ENCODE data around the gene BOLA3.

The BOLA3 gene

GRCh38 chr2:74111380-74111779 is 36.3 kb downstream of the BOLA3 start:
- Histone ChIP-seq H3K4me1 (ENCODE audit: control insufficient read depth, insufficient read depth, low read length) (no peaks in the 10 kb centered on the region), H3K36me3 (ENCODE audit: control insufficient read depth in 2 of 2, insufficient read depth in 1 of 2, low read length in 2 of 2) (no peaks in the 10 kb centered on the region), H3K9me3 (ENCODE audit: control insufficient read depth, insufficient read depth, low read depth, low read length) (no peaks in the 10 kb centered on the region), H3K27ac (ENCODE audit: extremely low read depth, low read depth, low read length) (no peak overlapping the region), H3K4me3 (ENCODE audit: low read depth, low read length) (no peak overlapping the region)
- TF ChIP-seq ZNF292 (tag by site-specific recombination; IDR thresholded peaks at IDR 0.05; ENCODE audit: borderline replicate concordance, low read depth) (no peak), ZNF791 (tag by site-specific recombination; IDR thresholded peaks at IDR 0.05) (no peak), SCRT1 (tag by site-specific recombination; IDR thresholded peaks at IDR 0.05; ENCODE audit: borderline replicate concordance) (no peak), GLI4 (tag by site-specific recombination; IDR thresholded peaks at IDR 0.05) (no peak)
- TF ChIP-seq, protein P1, sequence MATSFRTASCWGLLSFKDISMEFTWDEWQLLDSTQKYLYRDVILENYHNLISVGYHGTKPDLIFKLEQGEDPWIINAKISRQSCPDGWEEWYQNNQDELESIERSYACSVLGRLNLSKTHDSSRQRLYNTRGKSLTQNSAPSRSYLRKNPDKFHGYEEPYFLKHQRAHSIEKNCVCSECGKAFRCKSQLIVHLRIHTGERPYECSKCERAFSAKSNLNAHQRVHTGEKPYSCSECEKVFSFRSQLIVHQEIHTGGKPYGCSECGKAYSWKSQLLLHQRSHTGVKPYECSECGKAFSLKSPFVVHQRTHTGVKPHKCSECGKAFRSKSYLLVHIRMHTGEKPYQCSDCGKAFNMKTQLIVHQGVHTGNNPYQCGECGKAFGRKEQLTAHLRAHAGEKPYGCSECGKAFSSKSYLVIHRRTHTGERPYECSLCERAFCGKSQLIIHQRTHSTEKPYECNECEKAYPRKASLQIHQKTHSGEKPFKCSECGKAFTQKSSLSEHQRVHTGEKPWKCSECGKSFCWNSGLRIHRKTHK (tag by site-specific recombination; IDR thresholded peaks at IDR 0.05), result no peak
- ChIA-PET CTCF (interaction anchor here (0.6 to 1.6 kb wide), 2 partner anchors 9 to 32 kb away, joined by 3 to 5 read pairs; no protein-coding TSS in a partner anchor), POLR2A (interaction anchor here (1.1 kb wide), 1 partner anchor 9 kb away, joined by 3 read pairs; no protein-coding TSS in a partner anchor)

- no peak overlapping the region for H3K4me3 ChIP-seq (ENCODE audit: low read depth, low read length)
- no peaks in the 10 kb centered on the region for H3K36me3 ChIP-seq (ENCODE audit: control insufficient read depth in 2 of 2, insufficient read depth in 1 of 2, low read length in 2 of 2)
- H3K4me1 ChIP-seq (ENCODE audit: control insufficient read depth, insufficient read depth, low read length), result no peaks in the 10 kb centered on the region
- no peak overlapping the region for H3K27ac ChIP-seq (ENCODE audit: extremely low read depth, low read depth, low read length)
- no peaks in the 10 kb centered on the region for H3K9me3 ChIP-seq (ENCODE audit: control insufficient read depth, insufficient read depth, low read depth, low read length)
- CTCF ChIA-PET, result interaction anchor here (0.8 to 1.6 kb wide), 2 partner anchors 10 to 203 kb away, joined by 3 to 5 read pairs; no protein-coding TSS in a partner anchor
- no peak for TF ChIP-seq EGR2 (tag by site-specific recombination; IDR thresholded peaks at IDR 0.05; ENCODE audit: low read depth)
- no peak for TF ChIP-seq ZNF830 (tag by site-specific recombination; IDR thresholded peaks at IDR 0.05; ENCODE audit: low read depth)
- TF ChIP-seq ZNF610 (tag by site-specific recombination; IDR thresholded peaks at IDR 0.05; ENCODE audit: borderline replicate concordance), result no peak
- POLR2A ChIA-PET, result interaction anchor here (1.1 kb wide), 1 partner anchor 10 kb away, joined by 3 read pairs; no protein-coding TSS in a partner anchor
Observed at GRCh38 chr2:74110537-74110936, 37.2 kb downstream of the BOLA3 start.

- POLR2A ChIA-PET, result no interaction called here
- Histone ChIP-seq H3K27ac (ENCODE audit: extremely low read depth, low read depth, low read length) (no peak overlapping the region), H3K36me3 (ENCODE audit: control insufficient read depth in 2 of 2, insufficient read depth in 1 of 2, low read length in 2 of 2) (no peaks in the 10 kb centered on the region), H3K9me3 (ENCODE audit: control insufficient read depth, insufficient read depth, low read depth, low read length) (no peaks in the 10 kb centered on the region), H3K4me1 (ENCODE audit: control insufficient read depth, insufficient read depth, low read length) (no peaks in the 10 kb centered on the region), H3K4me3 (ENCODE audit: low read depth, low read length) (no peak overlapping the region)
- CTCF ChIA-PET, result interaction anchor here (1.6 kb wide), 1 partner anchor 11 kb away, joined by 5 read pairs; no protein-coding TSS in a partner anchor
- TF ChIP-seq ZBTB1 (tag by site-specific recombination; IDR thresholded peaks at IDR 0.05) (no peak), ZNF777 (tag by site-specific recombination; IDR thresholded peaks at IDR 0.05; ENCODE audit: borderline replicate concordance) (no peak), ZBTB21 (tag by site-specific recombination; IDR thresholded peaks at IDR 0.05) (no peak), ZBTB8A (tag by site-specific recombination; IDR thresholded peaks at IDR 0.05) (no peak), ZNF366 (tag by site-specific recombination; conservative IDR thresholded peaks at IDR 0.05) (no peak), BCL11A (tag by site-specific recombination; IDR thresholded peaks at IDR 0.05; ENCODE audit: low read depth) (no peak), ZNF292 (tag by site-specific recombination; IDR thresholded peaks at IDR 0.05; ENCODE audit: borderline replicate concordance, low read depth) (no peak), ZNF555 (tag by site-specific recombination; conservative IDR thresholded peaks at IDR 0.05) (no peak), KLF8 (tag by site-specific recombination; IDR thresholded peaks at IDR 0.05) (no peak), BCL11B (tag by site-specific recombination; IDR thresholded peaks at IDR 0.05; ENCODE audit: low read depth) (no peak), GLIS1 (tag by site-specific recombination; IDR thresholded peaks at IDR 0.05) (no peak)
- TF ChIP-seq, protein P2, sequence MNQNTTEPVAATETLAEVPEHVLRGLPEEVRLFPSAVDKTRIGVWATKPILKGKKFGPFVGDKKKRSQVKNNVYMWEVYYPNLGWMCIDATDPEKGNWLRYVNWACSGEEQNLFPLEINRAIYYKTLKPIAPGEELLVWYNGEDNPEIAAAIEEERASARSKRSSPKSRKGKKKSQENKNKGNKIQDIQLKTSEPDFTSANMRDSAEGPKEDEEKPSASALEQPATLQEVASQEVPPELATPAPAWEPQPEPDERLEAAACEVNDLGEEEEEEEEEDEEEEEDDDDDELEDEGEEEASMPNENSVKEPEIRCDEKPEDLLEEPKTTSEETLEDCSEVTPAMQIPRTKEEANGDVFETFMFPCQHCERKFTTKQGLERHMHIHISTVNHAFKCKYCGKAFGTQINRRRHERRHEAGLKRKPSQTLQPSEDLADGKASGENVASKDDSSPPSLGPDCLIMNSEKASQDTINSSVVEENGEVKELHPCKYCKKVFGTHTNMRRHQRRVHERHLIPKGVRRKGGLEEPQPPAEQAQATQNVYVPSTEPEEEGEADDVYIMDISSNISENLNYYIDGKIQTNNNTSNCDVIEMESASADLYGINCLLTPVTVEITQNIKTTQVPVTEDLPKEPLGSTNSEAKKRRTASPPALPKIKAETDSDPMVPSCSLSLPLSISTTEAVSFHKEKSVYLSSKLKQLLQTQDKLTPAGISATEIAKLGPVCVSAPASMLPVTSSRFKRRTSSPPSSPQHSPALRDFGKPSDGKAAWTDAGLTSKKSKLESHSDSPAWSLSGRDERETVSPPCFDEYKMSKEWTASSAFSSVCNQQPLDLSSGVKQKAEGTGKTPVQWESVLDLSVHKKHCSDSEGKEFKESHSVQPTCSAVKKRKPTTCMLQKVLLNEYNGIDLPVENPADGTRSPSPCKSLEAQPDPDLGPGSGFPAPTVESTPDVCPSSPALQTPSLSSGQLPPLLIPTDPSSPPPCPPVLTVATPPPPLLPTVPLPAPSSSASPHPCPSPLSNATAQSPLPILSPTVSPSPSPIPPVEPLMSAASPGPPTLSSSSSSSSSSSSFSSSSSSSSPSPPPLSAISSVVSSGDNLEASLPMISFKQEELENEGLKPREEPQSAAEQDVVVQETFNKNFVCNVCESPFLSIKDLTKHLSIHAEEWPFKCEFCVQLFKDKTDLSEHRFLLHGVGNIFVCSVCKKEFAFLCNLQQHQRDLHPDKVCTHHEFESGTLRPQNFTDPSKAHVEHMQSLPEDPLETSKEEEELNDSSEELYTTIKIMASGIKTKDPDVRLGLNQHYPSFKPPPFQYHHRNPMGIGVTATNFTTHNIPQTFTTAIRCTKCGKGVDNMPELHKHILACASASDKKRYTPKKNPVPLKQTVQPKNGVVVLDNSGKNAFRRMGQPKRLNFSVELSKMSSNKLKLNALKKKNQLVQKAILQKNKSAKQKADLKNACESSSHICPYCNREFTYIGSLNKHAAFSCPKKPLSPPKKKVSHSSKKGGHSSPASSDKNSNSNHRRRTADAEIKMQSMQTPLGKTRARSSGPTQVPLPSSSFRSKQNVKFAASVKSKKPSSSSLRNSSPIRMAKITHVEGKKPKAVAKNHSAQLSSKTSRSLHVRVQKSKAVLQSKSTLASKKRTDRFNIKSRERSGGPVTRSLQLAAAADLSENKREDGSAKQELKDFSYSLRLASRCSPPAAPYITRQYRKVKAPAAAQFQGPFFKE (tag by site-specific recombination; IDR thresholded peaks at IDR 0.05; ENCODE audit: borderline replicate concordance), result no peak
- TF ChIP-seq, protein P3, sequence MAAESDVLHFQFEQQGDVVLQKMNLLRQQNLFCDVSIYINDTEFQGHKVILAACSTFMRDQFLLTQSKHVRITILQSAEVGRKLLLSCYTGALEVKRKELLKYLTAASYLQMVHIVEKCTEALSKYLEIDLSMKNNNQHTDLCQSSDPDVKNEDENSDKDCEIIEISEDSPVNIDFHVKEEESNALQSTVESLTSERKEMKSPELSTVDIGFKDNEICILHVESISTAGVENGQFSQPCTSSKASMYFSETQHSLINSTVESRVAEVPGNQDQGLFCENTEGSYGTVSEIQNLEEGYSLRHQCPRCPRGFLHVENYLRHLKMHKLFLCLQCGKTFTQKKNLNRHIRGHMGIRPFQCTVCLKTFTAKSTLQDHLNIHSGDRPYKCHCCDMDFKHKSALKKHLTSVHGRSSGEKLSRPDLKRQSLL (tag by site-specific recombination; IDR thresholded peaks at IDR 0.05), result no peak
Observed at GRCh38 chr2:74109551-74109950, 38.2 kb downstream of the BOLA3 start.
